Naive thymus-derived CD8-positive, alpha-beta T cell (primary cell): ENCODE results near the gene GLIS2. TPM values are rescaled to one million over a fixed set of nuclear protein-coding genes. Genes with fewer than 3 reads are reported as not detected.

Experiments
- ATAC-seq, 2 donors: fragments of 150-1000 bp; cut with Tn5 transposase in 1 of 2; sonication (Bioruptor Pico), chemical (Tn5 transposase) in 1 of 2; 1 replicate in 1 of 2; 2 replicates in 1 of 2; pipeline ENCODE4 v1.10.0; 2021; ENCODE audit warnings: mild to moderate bottlenecking in 2 of 2, moderate library complexity in 2 of 2
- POLR2A ChIA-PET: fragments of 350-600 bp; sonication (Branson Sonifier 250); formaldehyde crosslinking; loops from one replicate; lab custom pipeline; 2021; ENCODE audit warnings: antibody characterized with exemption; lab: Charles Lee
- DNase-seq, 10 donors: peaks; one replicate each; pipeline versions ENCODE4 v3.0.0 to v3.0.0-alpha.2; 2020 to 2022
- H3K27ac Mint-ChIP-seq, 10 donors: one replicate each; pipeline ENCODE4 v1.8.0; 2020 to 2022; ENCODE audit warnings: mild to moderate bottlenecking in 10 of 10, mixed read lengths in 10 of 10, moderate library complexity in 4 of 10, inconsistent platforms in 1 of 10
- H3K27me3 Mint-ChIP-seq, 5 donors: one replicate each; pipeline ENCODE4 v1.8.0; 2021 to 2022; ENCODE audit warnings: mixed read lengths in 5 of 5
- H3K36me3 Mint-ChIP-seq, 3 donors: one replicate each; pipeline ENCODE4 v1.8.0; 2020 to 2022; ENCODE audit warnings: mixed read lengths in 3 of 3, mild to moderate bottlenecking in 2 of 3, inconsistent platforms in 1 of 3
- H3K4me1 Mint-ChIP-seq, 4 donors: one replicate each; pipeline ENCODE4 v1.8.0; 2021 to 2022; ENCODE audit warnings: mixed read lengths in 4 of 4
- H3K4me3 Mint-ChIP-seq, 10 donors: one replicate each; pipeline ENCODE4 v1.8.0; 2020 to 2022; ENCODE audit warnings: mild to moderate bottlenecking in 10 of 10, mixed read lengths in 10 of 10, moderate library complexity in 6 of 10, inconsistent platforms in 1 of 10
- H3K9me3 Mint-ChIP-seq, 9 donors: one replicate each; pipeline ENCODE4 v1.8.0; 2020 to 2022; ENCODE audit warnings: mixed read lengths in 9 of 9, mild to moderate bottlenecking in 3 of 9, inconsistent platforms in 1 of 9, moderate library complexity in 1 of 9
- polyA plus RNA-seq, 3 donors: library from polyadenylated mRNA; unstranded; fragments of 300-500 nt; fragmentation: Illumina TruSeq; gene quantifications; one replicate each; pipeline ENCODE4 v1.2.3, GENCODE V29; 2021
- total RNA-seq, 8 experiments: library from RNA in 2 of 8; stranded (reverse) in 2 of 8; gene quantifications; one replicate each; pipeline ENCODE4 v1.2.3 and lab custom pipeline; 2021 to 2026

The GLIS2 gene
- total and polyA plus RNA-seq, 5 experiments from 2014 or later: 0.10 TPM; not detected in 4

DNA sequence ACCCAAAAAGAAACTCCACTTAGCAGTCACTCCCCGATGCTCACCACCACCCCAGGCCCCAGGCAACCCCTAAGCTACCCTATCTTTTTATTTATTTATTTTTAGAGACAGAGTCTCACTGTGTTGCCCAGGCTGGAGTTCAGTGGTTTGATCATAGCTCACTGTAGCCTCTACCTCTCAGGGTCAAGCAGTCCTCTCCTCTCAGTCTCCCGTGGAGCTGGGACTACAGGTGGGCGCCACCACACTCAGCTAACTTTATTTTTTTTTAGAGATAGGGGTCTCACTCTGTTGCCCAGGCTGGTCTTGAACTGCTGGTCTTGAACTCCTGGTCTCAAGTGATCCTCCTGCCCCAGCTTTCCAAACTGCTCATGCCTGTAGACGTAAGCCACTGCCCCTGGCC lies 14.7 kb upstream of the GLIS2 start:
- no peaks in the 10 kb centered on the region for H3K9me3 Mint-ChIP-seq
- ATAC-seq (no peak), DNase-seq (no peak)
- no peak overlapping the region for H3K4me3 Mint-ChIP-seq
- H3K27me3 Mint-ChIP-seq: no peaks in the 10 kb centered on the region
- peaks cover 4 to 23% (median 18%) of the 10 kb centered on the region in 4 donors for H3K4me1 Mint-ChIP-seq
- POLR2A ChIA-PET: no interaction called here
- H3K27ac Mint-ChIP-seq: peak overlapping the region in 1 of 10 donors; percentile 66
- H3K36me3 Mint-ChIP-seq: peaks cover 0 to 9% (median 3%) of the 10 kb centered on the region in 3 donors

DNA sequence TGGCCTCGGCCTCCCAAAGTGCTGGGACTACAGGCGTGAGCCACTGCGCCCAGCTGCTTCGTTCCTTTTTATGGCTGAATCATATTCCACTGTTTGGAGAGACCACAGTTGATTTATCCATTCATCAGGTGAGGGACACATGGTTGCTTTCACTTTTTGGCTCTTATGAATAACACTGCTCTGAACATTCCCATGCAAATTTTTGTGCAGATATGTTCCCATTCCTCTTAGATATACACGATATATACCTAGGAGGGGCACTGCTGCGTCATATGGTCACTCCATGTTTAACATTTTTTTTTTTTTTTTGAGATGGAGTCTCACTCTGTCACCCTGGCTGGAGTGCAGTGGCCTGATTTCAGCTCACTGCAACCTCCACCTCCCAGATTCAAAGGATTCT lies 13.9 kb upstream of the GLIS2 start:
- peaks cover 7 to 31% (median 26%) of the 10 kb centered on the region in 4 donors for H3K4me1 Mint-ChIP-seq
- DNase-seq: no peak
- no peak overlapping the region for H3K4me3 Mint-ChIP-seq
- H3K9me3 Mint-ChIP-seq: no peaks in the 10 kb centered on the region
- POLR2A ChIA-PET: interaction anchor here (0.7 to 0.9 kb wide), 2 partner anchors 17 to 30 kb away, joined by 3 to 5 read pairs; no protein-coding TSS in a partner anchor
- no peaks in the 10 kb centered on the region for H3K27me3 Mint-ChIP-seq
- ATAC-seq: no peak
- peaks cover 0 to 9% (median 3%) of the 10 kb centered on the region in 3 donors for H3K36me3 Mint-ChIP-seq
- H3K27ac Mint-ChIP-seq: no peak overlapping the region

DNA sequence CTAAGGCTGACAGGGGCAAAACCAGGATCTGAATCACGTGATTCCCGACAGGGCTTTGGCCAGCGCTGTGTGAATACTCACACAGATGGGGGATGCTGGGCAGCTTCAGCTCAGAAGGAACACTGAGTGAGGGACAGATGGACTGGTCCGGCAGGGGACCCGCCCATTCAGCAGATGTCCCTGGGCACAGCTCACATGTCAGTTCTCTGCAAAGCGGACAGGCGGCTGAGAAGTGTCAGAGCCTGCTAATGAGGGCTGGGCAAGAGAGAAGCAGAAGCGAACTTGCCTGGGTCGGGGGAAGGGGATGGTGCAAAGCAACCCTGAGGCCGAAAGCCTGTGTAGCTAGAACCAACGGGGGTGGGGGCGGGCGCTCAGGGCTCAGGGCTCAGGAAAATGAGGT lies 11.9 kb upstream of the GLIS2 start:
- Mint-ChIP-seq H3K27me3 (no peaks in the 10 kb centered on the region), H3K36me3 (peaks cover 0 to 9% (median 3%) of the 10 kb centered on the region in 3 donors), H3K4me3 (peak overlapping the region in 3 of 10 donors; percentile 4 to 15 (median 12)), H3K4me1 (peaks cover 11 to 34% (median 31%) of the 10 kb centered on the region in 4 donors), H3K27ac (peak overlapping the region in 6 of 10 donors; percentile 20 to 60 (median 36)), H3K9me3 (no peaks in the 10 kb centered on the region)
- no peak for ATAC-seq
- POLR2A ChIA-PET: interaction anchor here (0.6 to 0.7 kb wide), 2 partner anchors 20 to 701 kb away, joined by 3 read pairs; no protein-coding TSS in a partner anchor
- no peak for DNase-seq

DNA sequence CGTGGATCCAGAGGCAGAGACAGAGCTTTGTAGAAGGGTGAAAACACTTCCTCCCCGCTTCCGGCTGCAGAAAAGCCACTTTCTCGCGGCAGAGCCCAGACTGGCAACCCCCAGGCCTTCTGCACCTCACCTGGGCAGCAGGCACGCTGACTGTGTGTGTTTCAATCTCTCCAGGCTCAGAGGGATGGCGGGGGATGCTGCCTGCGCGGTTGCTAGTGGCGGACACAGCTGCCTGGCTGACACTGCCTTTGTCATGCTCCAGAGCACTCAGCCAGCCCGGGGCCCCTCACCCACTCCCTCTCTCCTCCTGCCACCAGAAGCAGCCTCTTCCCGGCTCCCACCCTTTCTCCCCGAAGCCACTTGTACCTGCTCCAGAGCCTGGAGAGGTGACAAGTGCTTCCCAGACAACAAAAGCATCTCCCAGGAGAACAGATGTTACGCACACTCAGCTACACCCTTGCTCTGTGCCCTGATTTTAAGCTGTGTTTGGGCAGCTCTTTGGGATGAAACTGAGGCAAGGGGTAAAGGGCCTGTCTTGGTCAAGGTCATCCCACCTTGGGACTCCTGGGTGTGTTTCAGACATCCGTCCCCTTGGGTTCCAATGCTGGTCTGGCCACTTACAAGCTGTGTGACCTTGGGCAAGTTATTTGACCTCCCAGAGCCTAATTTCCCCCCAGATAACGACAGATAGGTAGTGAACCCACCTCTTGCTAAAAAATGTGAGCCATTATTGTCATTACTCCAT lies 9.2 kb upstream of the GLIS2 start:
- H3K27me3 Mint-ChIP-seq: no peaks in the 10 kb centered on the region
- POLR2A ChIA-PET: interaction anchor here (0.5 to 5.1 kb wide), 10 partner anchors 9 to 806 kb away, joined by 4 to 31 read pairs (median 6); partner anchors contain the start of genes GLIS2 and TFAP4
- H3K4me3 Mint-ChIP-seq: peak overlapping the region; percentile 88 to 95 (median 92)
- peaks cover 11 to 35% (median 28%) of the 10 kb centered on the region in 4 donors for H3K4me1 Mint-ChIP-seq
- no peaks in the 10 kb centered on the region for H3K9me3 Mint-ChIP-seq
- H3K36me3 Mint-ChIP-seq: peaks cover 0 to under 1% (median 0%) of the 10 kb centered on the region in 3 donors
- DNase-seq (peak; percentile 32 to 67 (median 46)), ATAC-seq (peak; percentile 13 to 26)
- peak overlapping the region; percentile 93 to 99 (median 96) for H3K27ac Mint-ChIP-seq

DNA sequence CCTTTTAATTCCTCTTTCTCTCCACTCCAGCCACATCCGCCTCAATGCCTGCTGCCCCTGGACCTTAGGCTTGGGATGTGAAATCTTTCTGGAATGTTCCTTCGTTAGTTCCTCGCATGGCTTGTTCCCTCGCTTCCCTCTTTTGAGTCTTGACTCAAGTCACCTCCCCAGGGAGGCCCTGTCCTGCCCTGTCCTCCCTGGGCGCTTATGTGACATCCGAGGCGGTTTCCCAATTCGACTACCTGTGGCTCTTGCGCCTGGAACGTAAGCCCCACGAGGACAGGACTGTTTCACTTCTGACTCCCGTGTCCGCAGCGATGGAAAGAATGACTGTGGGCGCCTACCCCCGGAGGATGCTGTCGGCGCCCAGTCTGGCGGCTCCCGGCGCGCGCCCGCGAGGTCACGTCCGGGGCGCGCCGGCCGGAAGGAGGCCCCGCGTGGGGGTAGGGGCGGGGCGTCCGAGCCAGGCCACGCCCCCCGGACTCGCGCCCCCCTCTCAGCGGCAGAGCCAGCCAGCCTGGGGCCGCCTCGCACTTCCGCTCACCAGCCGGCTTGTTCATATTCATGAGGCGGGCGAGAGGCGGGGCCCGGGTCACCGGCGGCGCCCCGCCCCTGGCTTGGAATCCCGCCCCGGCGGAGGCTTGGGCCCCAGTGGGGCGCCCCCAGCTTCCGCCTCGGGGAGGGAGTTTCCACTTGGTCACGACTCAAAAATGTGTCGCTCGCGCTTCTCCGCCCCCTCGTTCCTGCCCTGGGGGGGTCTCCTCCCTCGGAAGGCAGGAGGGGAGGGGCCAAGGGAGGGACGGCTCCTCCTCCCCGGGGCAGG lies 8.4 kb upstream of the GLIS2 start:
- peaks cover 11 to 35% (median 28%) of the 10 kb centered on the region in 4 donors for H3K4me1 Mint-ChIP-seq
- peak overlapping the region; percentile 93 to 99 (median 96) for H3K27ac Mint-ChIP-seq
- peak overlapping the region; percentile 88 to 95 (median 92) for H3K4me3 Mint-ChIP-seq
- H3K9me3 Mint-ChIP-seq: no peaks in the 10 kb centered on the region
- ATAC-seq (peak; percentile 89 to 92), DNase-seq (peak; percentile 90 to 98 (median 98))
- H3K27me3 Mint-ChIP-seq: peaks cover 0 to under 1% (median 0%) of the 10 kb centered on the region in 5 donors
- no peaks in the 10 kb centered on the region for H3K36me3 Mint-ChIP-seq
- POLR2A ChIA-PET: interaction anchor here (1.4 to 5.1 kb wide), 6 partner anchors 9 to 53 kb away, joined by 4 to 31 read pairs (median 6); partner anchors contain the start of genes GLIS2 and TFAP4

DNA sequence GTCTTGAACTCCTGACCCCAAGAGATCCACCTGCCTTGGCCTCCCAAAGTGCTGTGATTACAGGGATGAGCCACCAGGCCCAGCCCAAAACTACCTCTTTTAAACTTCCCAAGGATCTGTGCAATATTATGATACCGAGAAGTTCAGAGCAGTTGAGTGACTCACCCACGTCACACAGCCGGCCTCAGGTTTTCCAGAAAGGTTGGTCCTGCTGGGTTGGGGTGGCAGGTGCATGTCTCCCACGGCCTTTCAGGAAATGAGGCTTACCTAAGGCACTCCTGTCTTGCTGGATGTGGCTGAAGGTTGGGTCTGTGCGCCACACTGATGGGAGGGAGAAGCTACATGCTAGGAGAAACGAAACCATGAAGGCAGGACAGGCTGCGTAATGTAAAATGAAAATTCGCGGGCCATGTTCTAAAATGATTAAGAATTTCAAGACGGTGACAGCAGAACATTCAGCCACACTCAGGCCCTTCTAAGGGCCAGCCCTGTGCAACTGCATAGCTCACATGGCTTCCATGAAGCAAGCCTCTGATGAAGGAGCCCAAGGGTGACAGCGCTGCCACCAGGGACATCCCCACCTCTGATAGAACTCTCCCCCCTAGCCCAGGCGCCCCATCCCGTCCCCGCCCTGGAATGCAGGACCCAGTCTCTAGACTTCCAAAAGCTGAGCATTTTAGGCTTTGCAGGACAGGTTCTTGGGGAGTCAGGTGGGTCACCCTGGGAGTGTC lies 6.6 kb upstream of the GLIS2 start:
- Mint-ChIP-seq H3K36me3 (no peaks in the 10 kb centered on the region), H3K4me1 (peaks cover 12 to 34% (median 26%) of the 10 kb centered on the region in 4 donors), H3K9me3 (no peaks in the 10 kb centered on the region), H3K27ac (peak overlapping the region in 9 of 10 donors; percentile 17 to 96 (median 65)), H3K27me3 (peaks cover 3 to 7% (median 4%) of the 10 kb centered on the region in 5 donors), H3K4me3 (peak overlapping the region in 8 of 10 donors; percentile 22 to 95 (median 56))
- POLR2A ChIA-PET: interaction anchor here (0.6 to 5.1 kb wide), 9 partner anchors 10 to 731 kb away, joined by 3 to 31 read pairs (median 4); partner anchors contain the start of gene TFAP4
- DNase-seq (no peak), ATAC-seq (no peak)

DNA sequence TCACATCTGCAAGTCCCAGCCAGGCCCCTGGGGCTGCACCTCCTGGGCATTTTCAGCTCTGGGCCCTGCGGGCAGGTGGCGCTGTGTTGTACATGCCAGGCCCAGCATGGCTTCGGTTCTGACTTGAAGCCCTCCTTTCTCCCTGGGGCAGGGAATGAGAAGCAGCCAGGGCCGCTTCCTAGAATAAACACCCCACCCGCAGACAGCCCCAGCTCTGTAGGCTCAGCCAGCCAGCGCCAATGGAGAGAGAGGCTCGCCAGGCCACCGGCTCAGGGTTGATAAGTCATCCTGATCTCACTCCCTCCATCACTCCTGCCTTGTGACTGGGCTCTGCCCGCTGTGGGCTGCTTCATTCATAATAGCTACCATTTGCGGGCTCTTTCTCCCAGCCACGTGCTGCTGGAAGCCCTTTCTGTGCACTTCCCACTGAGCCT lies 6.0 kb upstream of the GLIS2 start:
- POLR2A ChIA-PET: interaction anchor here (0.5 to 5.1 kb wide), 5 partner anchors 14 to 135 kb away, joined by 4 to 31 read pairs (median 5); partner anchors contain the start of gene TFAP4
- H3K27me3 Mint-ChIP-seq: peaks cover 8 to 13% (median 9%) of the 10 kb centered on the region in 5 donors
- H3K27ac Mint-ChIP-seq: peak overlapping the region in 3 of 10 donors; percentile 63 to 96 (median 65)
- peak in 9 of 10 donors; percentile 36 to 73 (median 52) for DNase-seq
- peaks cover 0 to 2% (median 0%) of the 10 kb centered on the region in 3 donors for H3K36me3 Mint-ChIP-seq
- H3K4me3 Mint-ChIP-seq: peak overlapping the region in 2 of 10 donors; percentile 48 to 57
- H3K4me1 Mint-ChIP-seq: peaks cover 16 to 40% (median 29%) of the 10 kb centered on the region in 4 donors
- no peaks in the 10 kb centered on the region for H3K9me3 Mint-ChIP-seq
- ATAC-seq: no peak

DNA sequence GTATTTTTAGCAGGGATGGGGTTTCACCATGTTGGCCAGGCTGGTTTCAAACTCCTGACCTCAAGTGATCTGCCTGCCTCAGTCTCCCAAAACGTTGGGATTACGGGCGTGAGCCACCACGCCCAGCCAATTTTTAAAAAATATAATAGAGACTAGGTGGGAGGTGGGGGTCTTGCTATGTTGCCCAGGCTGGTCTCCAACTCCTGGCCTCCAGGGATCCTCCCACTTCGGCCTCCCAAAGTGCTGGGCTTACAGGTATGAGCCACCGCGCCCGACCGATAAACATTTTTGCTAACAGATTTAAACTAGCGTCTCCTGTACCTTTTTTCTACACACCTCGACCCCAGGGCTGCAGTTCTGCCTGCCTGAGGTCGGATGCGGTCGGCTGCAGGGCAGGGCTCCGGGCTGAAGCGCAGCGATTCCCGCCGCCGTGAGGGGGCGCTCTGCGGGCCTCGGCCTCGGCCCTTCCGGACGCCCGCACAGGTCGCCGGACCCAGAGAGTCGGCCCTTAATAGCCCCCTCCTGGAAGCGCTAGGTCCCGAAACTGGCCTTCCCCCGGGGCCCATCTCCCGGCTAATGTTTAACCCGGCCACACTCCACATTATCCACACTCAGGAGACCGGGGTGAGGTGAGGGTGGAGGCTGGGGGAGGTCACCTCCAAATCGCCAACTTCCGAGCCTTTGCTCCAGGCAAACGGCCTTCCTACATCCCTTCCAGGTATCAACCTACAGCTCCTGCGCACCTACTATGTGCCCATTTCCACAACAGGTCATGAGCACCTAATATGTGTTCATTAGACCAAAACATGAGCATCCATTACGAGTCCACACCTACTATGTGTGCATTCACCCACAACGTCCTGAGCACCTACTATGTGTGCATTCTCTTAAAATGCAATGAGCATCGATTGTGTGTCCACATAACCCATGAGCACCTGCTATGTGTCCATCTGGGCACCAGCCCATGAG lies 2.0 kb upstream of the GLIS2 start:
- peaks cover 12 to 17% (median 14%) of the 10 kb centered on the region in 4 donors for H3K4me1 Mint-ChIP-seq
- H3K27me3 Mint-ChIP-seq: peaks cover 9 to 22% (median 11%) of the 10 kb centered on the region in 5 donors
- peaks cover 0 to 2% (median 0%) of the 10 kb centered on the region in 3 donors for H3K36me3 Mint-ChIP-seq
- ATAC-seq (peak in 1 of 2 donors; percentile 22), DNase-seq (no peak)
- POLR2A ChIA-PET: no interaction called here
- no peaks in the 10 kb centered on the region for H3K9me3 Mint-ChIP-seq
- H3K27ac Mint-ChIP-seq: peak overlapping the region in 3 of 10 donors; percentile 18 to 93 (median 22)
- H3K4me3 Mint-ChIP-seq: peak overlapping the region in 9 of 10 donors; percentile 31 to 94 (median 92)

DNA sequence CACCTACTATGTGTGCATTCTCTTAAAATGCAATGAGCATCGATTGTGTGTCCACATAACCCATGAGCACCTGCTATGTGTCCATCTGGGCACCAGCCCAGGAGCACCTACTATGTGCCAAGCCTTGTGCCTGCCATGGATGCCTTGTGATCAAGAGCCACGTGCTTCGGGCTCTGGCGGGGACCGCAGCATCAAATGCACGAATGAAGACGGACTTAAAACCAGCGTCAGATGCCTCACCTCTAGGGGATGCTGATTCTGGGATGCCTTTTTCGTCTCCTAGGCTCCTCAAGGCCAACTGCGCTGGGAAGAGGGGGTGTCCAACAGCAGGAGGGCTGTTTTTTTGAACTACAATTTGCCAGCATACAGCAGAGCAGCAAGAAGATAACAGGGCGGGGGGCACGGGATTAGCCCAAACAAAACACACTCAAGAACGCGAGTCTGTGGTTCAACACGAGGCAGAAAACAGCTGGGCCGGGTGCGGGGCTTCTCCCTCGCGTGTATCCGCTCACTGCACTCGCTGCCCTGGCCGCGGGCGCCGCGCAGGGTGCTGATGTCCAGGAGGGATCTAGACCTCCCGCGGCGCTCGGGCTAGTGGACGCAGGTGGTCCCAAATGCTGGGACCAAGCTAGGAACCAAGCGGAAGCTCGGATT lies 1.2 kb upstream of the GLIS2 start:
- H3K36me3 Mint-ChIP-seq: peaks cover 0 to 2% (median 0%) of the 10 kb centered on the region in 3 donors
- ATAC-seq (peak; percentile 33 to 39), DNase-seq (peak in 2 of 10 donors; percentile 36 to 39)
- H3K27ac Mint-ChIP-seq: peak overlapping the region in 9 of 10 donors; percentile 7 to 93 (median 56)
- H3K9me3 Mint-ChIP-seq: no peaks in the 10 kb centered on the region
- peak overlapping the region; percentile 72 to 97 (median 92) for H3K4me3 Mint-ChIP-seq
- peaks cover 9 to 22% (median 11%) of the 10 kb centered on the region in 5 donors for H3K27me3 Mint-ChIP-seq
- POLR2A ChIA-PET: interaction anchor here (0.6 to 1.0 kb wide), 3 partner anchors 40 to 873 kb away, joined by 3 to 5 read pairs (median 4); no protein-coding TSS in a partner anchor
- peaks cover 13 to 18% (median 16%) of the 10 kb centered on the region in 4 donors for H3K4me1 Mint-ChIP-seq
